ENCODE measurements around the gene SLC39A9. TPM values are rescaled to one million over a fixed set of nuclear protein-coding genes. Genes with fewer than 3 reads are reported as not detected.

The SLC39A9 gene
- total RNA-seq, 1 experiment from 2014 or later = 80.2 TPM

- intact Hi-C loops (cut with micrococcal nuclease) = no loop called here
- Histone ChIP-seq H4K20me1 (ENCODE audit: insufficient read depth) (peaks cover 7% of the 10 kb centered on the region; the same call in 1 of the 2 replicates), H3K9me3 (ENCODE audit: control insufficient read depth in 1 of 2, insufficient read depth in 1 of 2, low read depth in 1 of 2, low read length in 2 of 2) (no peaks in the 10 kb centered on the region), H3K79me2 (ENCODE audit: insufficient read depth, low read length) (peaks cover 97% of the 10 kb centered on the region), H3K27ac (ENCODE audit: low read depth, low read length) (no peak overlapping the region), H3K4me3 (replicated peaks in 1 of 2; ENCODE audit: low read depth in 1 of 2, low read length in 2 of 2) (peak overlapping the region; percentile 94 to 95), H3K27me3 (ENCODE audit: insufficient read depth, low read length) (no peaks in the 10 kb centered on the region), H3K4me1 (ENCODE audit: control insufficient read depth in 1 of 2, insufficient read depth in 2 of 2, low read length in 2 of 2) (peaks cover 15 to 19% of the 10 kb centered on the region in 2 experiments; a peak in 3 of 4 replicates), H3K9ac (ENCODE audit: low read length) (peak overlapping the region; percentile 98), H3K4me2 (ENCODE audit: low read length) (peak overlapping the region; percentile 92), H2AFZ (ENCODE audit: low read depth, low read length, poor library complexity, severe bottlenecking) (no peak overlapping the region), H3K9me2 (ENCODE audit: insufficient read depth) (no peaks in the 10 kb centered on the region), H3K36me3 (ENCODE audit: control insufficient read depth in 1 of 2, insufficient read depth in 2 of 2, low read length in 2 of 2) (peaks cover 14 to 20% of the 10 kb centered on the region in 2 experiments; a peak in 3 of 4 replicates)
- BruUV-seq (replicated peaks) = no TSS peak
- POLR2A ChIA-PET = no interaction called here
- RAD21 ChIA-PET (ENCODE audit: low non-redundant PET in 1 of 2, low total read pairs in 2 of 2, uncharacterized antibody in 2 of 2, unreplicated experiment in 2 of 2) = no interaction called here
- CTCF ChIA-PET = no interaction called here
- TF ChIP-seq POLR2AphosphoS5 (IDR thresholded peaks at IDR 0.05; ENCODE audit: low read depth, low read length) (no peak), ATF3 (IDR thresholded peaks at IDR 0.05) (no peak), FOSL1 (IDR thresholded peaks at IDR 0.05; ENCODE audit: low read depth) (no peak), ZFX (IDR thresholded peaks at IDR 0.05) (no peak), EGR1 (IDR thresholded peaks at IDR 0.05; ENCODE audit: low read depth) (no peak), CTCF (IDR thresholded peaks at IDR 0.05 in 2 of 3, conservative IDR thresholded peaks at IDR 0.05 in 1 of 3; ENCODE audit: borderline replicate concordance in 1 of 3, insufficient read depth in 1 of 3, low read depth in 2 of 3, low read length in 2 of 3) (no peak), EZH2phosphoT487 (IDR thresholded peaks at IDR 0.05; ENCODE audit: borderline replicate concordance) (no peak), POLR2A (IDR thresholded peaks at IDR 0.05; ENCODE audit: borderline replicate concordance, extremely low read depth, insufficient read depth, insufficient read length) (no peak), TCF7L2 (IDR thresholded peaks at IDR 0.05; ENCODE audit: borderline replicate concordance, extremely low read depth, insufficient read depth, insufficient read length) (no peak), CEBPB (IDR thresholded peaks at IDR 0.05; ENCODE audit: low read depth) (no peak), JUND (IDR thresholded peaks at IDR 0.05) (no peak), ELF1 (IDR thresholded peaks at IDR 0.05; ENCODE audit: borderline replicate concordance, low read depth) (no peak), CBX3 (IDR thresholded peaks at IDR 0.05; ENCODE audit: low read depth) (no peak), SRF (IDR thresholded peaks at IDR 0.05; ENCODE audit: low read depth) (no peak)
- TF ChIP-seq, protein P1, sequence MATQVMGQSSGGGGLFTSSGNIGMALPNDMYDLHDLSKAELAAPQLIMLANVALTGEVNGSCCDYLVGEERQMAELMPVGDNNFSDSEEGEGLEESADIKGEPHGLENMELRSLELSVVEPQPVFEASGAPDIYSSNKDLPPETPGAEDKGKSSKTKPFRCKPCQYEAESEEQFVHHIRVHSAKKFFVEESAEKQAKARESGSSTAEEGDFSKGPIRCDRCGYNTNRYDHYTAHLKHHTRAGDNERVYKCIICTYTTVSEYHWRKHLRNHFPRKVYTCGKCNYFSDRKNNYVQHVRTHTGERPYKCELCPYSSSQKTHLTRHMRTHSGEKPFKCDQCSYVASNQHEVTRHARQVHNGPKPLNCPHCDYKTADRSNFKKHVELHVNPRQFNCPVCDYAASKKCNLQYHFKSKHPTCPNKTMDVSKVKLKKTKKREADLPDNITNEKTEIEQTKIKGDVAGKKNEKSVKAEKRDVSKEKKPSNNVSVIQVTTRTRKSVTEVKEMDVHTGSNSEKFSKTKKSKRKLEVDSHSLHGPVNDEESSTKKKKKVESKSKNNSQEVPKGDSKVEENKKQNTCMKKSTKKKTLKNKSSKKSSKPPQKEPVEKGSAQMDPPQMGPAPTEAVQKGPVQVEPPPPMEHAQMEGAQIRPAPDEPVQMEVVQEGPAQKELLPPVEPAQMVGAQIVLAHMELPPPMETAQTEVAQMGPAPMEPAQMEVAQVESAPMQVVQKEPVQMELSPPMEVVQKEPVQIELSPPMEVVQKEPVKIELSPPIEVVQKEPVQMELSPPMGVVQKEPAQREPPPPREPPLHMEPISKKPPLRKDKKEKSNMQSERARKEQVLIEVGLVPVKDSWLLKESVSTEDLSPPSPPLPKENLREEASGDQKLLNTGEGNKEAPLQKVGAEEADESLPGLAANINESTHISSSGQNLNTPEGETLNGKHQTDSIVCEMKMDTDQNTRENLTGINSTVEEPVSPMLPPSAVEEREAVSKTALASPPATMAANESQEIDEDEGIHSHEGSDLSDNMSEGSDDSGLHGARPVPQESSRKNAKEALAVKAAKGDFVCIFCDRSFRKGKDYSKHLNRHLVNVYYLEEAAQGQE (IDR thresholded peaks at IDR 0.05; ENCODE audit: low read depth) = no peak
- TF ChIP-seq, protein P2, sequence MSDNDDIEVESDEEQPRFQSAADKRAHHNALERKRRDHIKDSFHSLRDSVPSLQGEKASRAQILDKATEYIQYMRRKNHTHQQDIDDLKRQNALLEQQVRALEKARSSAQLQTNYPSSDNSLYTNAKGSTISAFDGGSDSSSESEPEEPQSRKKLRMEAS (IDR thresholded peaks at IDR 0.05) = no peak
- no peak for ATAC-seq
- no peak for DNase-seq (ENCODE audit: low read depth, low spot score)
These were observed 1.3 kb downstream of the SLC39A9 start for GRCh38 chr14:69399750-69400149.
